Mucosa of descending colon (tissue), 3 donors: Measurements from ENCODE around the gene SUN3. TPM values are rescaled to one million over a fixed set of nuclear protein-coding genes. Genes with fewer than 3 reads are reported as not detected.

Source experiments
- ATAC-seq: fragments of 200-7000 bp; cut with Tn5 transposase; one replicate; pipeline ENCODE4 v1.9.1; 2020; ENCODE audit warnings: mild to moderate bottlenecking, moderate library complexity
- DNase-seq, 3 donors: peaks; one replicate each; pipeline ENCODE4 v3.0.0-alpha.2; 2020
- H3K36me3 ChIP-seq: fragments of 200-600 bp; one replicate; pipeline ENCODE4 v1.8.0; 2021; ENCODE audit warnings: low read depth, mild to moderate bottlenecking
- H3K4me1 ChIP-seq: fragments of 200-600 bp; one replicate; pipeline ENCODE4 v1.8.0; 2021; ENCODE audit warnings: low read depth, mild to moderate bottlenecking
- H3K4me3 ChIP-seq: fragments of 200-600 bp; one replicate; pipeline ENCODE4 v1.8.0; 2021; ENCODE audit warnings: mild to moderate bottlenecking
- H3K9me3 ChIP-seq: fragments of 200-600 bp; one replicate; pipeline ENCODE4 v1.8.0; 2021; ENCODE audit warnings: mild to moderate bottlenecking
- CTCF ChIP-seq: fragments of 200-600 bp; IDR thresholded peaks from one replicate; pipeline ENCODE4 v1.8.0; 2022; ENCODE audit warnings: antibody characterized with exemption, mild to moderate bottlenecking
- intact Hi-C, 2 donors: fragments of 100-400 bp; cut with DNase I in 1 of 2; cut with micrococcal nuclease in 1 of 2; formaldehyde crosslinking; loops; one replicate each; pipeline versions ENCODE4 v1.11.0 to v1.11.1; 2022; cut with DNase I, micrococcal nuclease
- total RNA-seq, 3 donors: library from RNA; stranded (reverse); fragmentation: NEBNext Ultra II Directional in 2 of 3; extraction: Animal tissue kit (Norgen Biotek cat#: 25700) in 2 of 3; gene quantifications; one replicate each; pipeline versions ENCODE4 v1.2.1 to v1.2.4, GENCODE V29; 2021 to 2023
- donor health status: DM: no; HTN: no; CAD: no; lungs with moderate emphysema.
- donor health status: DM: no; HTN: no; CAD: no.
- donor health status: DM: no; HTN: yes; CAD: no.

Gene SUN3
- total RNA-seq, 3 donors from 2014 or later = 0.31 TPM; not detected in 2

GRCh38 chr7:48040944-48041652, 12.2 kb upstream of the SUN3 start:
- no peaks in the 10 kb centered on the region for H3K9me3 ChIP-seq
- H3K4me1 ChIP-seq = peaks cover 2% of the 10 kb centered on the region
- no peak for ATAC-seq
- no peak overlapping the region for H3K4me3 ChIP-seq
- TF ChIP-seq CTCF = no peak
- intact Hi-C loops = no loop called here
- no peaks in the 10 kb centered on the region for H3K36me3 ChIP-seq
- no peak for DNase-seq

GRCh38 chr7:48038815-48039506, 10.1 kb upstream of the SUN3 start:
- intact Hi-C loops = no loop called here
- H3K4me1 ChIP-seq = peaks cover 9% of the 10 kb centered on the region
- H3K36me3 ChIP-seq = no peaks in the 10 kb centered on the region
- H3K9me3 ChIP-seq = no peaks in the 10 kb centered on the region
- no peak for TF ChIP-seq CTCF
- no peak overlapping the region for H3K4me3 ChIP-seq
- DNase-seq (no peak), ATAC-seq (no peak)

GRCh38 chr7:48035967-48036478, 7.1 kb upstream of the SUN3 start:
- Histone ChIP-seq H3K9me3 (no peaks in the 10 kb centered on the region), H3K4me1 (peaks cover 9% of the 10 kb centered on the region), H3K36me3 (no peaks in the 10 kb centered on the region), H3K4me3 (no peak overlapping the region)
- intact Hi-C loops = no loop called here
- DNase-seq (peak; percentile 17 to 58 (median 44)), ATAC-seq (peak; percentile 52)
- TF ChIP-seq CTCF = no peak

- ATAC-seq (peak; percentile 99), DNase-seq (peak; percentile 87 to 93 (median 92))
- TF ChIP-seq CTCF = no peak
- intact Hi-C loops = no loop called here
- H3K4me1 ChIP-seq = peaks cover 9% of the 10 kb centered on the region
- H3K4me3 ChIP-seq = no peak within 1 kb of the TSS
- no peaks in the 10 kb centered on the region for H3K36me3 ChIP-seq
- H3K9me3 ChIP-seq = no peaks in the 10 kb centered on the region
Measured at GRCh38 chr7:48035301-48035966, 6.5 kb upstream of the SUN3 start, which contains the start of gene C7orf57. Gene C7orf57, plus strand, starts transcription at chr7:48035543. Its CDS starts 766 bp downstream, at chr7:48036309.

GRCh38 chr7:48033922-48034321, 5.0 kb upstream of the SUN3 start:
- Histone ChIP-seq H3K4me1 (peaks cover 9% of the 10 kb centered on the region), H3K36me3 (no peaks in the 10 kb centered on the region), H3K9me3 (no peaks in the 10 kb centered on the region), H3K4me3 (no peak overlapping the region)
- ATAC-seq (no peak), DNase-seq (no peak)
- no peak for TF ChIP-seq CTCF
- intact Hi-C loops = no loop called here
